ENCODE data around the gene GABRP. TPM values are rescaled to one million over a fixed set of nuclear protein-coding genes. Genes with fewer than 3 reads are reported as not detected.

The GABRP gene, protein sequence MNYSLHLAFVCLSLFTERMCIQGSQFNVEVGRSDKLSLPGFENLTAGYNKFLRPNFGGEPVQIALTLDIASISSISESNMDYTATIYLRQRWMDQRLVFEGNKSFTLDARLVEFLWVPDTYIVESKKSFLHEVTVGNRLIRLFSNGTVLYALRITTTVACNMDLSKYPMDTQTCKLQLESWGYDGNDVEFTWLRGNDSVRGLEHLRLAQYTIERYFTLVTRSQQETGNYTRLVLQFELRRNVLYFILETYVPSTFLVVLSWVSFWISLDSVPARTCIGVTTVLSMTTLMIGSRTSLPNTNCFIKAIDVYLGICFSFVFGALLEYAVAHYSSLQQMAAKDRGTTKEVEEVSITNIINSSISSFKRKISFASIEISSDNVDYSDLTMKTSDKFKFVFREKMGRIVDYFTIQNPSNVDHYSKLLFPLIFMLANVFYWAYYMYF
- not detected for total RNA-seq

DNA sequence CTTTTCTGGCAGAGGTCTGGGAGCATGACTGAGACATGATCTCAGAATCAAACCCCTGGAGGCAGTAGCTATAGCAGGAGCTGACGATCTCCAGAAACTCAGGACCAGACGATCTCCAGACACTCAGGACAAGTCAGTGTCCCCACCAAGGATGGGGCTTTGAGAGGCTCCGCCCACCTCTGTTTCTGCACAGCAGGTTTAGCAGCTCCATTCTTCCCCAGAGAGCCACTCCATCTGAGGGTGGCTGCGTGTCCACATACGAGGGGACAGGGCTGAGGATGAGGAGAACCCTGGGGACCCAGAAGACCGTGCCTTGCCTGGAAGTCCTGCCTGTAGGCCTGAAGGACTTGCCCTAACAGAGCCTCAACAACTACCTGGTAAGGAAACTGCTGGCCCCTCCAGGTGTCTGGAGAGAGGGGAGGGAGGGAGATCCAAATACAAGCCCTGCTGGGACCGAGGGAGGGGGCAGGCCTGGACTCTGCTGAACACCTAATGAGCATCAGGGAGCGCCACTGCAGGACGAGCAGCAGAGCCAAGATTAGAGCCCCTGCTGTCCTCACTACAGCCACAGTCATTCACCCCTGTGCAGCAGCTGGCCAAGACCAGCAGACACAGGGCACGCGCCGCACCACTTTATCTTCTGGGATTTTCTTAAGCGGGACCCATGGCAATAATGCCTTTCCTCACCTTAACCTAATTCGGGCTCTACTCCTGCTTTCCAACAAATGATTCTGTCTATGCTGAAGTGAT lies at the start of gene GABRP:
Gene GABRP, plus strand, starts transcription at position 228 of the 750 bp plus-strand sequence. CDS start 4,891 bp downstream, outside the sequence.
- no peak within 1 kb of the TSS for H3K4me3 Mint-ChIP-seq
- no peaks in the 10 kb centered on the region for H3K4me1 Mint-ChIP-seq (ENCODE audit: low read depth)
- H3K9me3 Mint-ChIP-seq, result no peaks in the 10 kb centered on the region
- H3K27me3 Mint-ChIP-seq (ENCODE audit: low read depth), result no peaks in the 10 kb centered on the region
- ATAC-seq (no peak), DNase-seq (no peak)
- H3K36me3 Mint-ChIP-seq (ENCODE audit: insufficient read depth), result no peaks in the 10 kb centered on the region

DNA sequence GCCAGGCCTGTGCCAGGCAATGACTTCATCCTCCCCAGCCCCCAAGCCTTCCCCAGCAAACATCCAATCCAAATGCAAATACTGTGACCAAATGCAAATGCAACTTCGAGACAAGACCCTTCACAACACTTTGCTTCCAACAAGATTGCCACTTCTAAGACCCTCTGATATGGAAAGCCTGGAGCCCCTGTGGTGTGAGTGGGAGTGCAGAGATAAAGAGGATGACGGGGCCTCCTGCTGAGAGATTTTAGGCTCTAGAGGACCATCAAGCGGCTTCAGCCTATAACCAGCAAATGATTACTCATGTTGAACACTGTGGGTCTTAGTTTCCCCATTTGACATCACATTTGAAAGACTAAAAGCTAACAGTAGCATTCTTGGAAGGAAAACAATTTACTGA lies 46.6 kb upstream of the GABRP start:
- Mint-ChIP-seq H3K4me3 (no peak overlapping the region), H3K27me3 (ENCODE audit: low read depth) (peaks cover under 1% of the 10 kb centered on the region), H3K36me3 (ENCODE audit: insufficient read depth) (no peaks in the 10 kb centered on the region), H3K4me1 (ENCODE audit: low read depth) (no peaks in the 10 kb centered on the region), H3K9me3 (peaks cover 7% of the 10 kb centered on the region)
- DNase-seq (no peak), ATAC-seq (no peak)

DNA sequence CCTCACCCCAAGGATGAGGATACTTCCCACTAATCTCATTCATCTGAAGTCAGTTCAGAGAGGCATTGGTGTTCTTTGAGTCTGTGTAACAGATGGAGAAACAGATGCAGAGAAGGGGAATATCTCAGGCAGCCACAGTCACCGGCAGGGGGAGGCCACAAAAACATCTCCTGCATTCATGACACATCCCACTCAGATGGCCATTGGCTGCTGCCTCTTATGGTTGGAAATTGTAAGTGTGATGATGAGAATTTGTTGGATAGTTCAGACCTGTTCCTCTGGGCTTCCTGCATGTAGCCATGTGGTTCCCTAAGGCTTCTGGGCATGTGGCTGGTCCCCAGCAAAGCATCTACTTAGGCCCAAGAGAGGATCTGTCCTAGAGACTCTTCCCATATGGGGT lies 45.9 kb upstream of the GABRP start:
- Mint-ChIP-seq H3K4me1 (ENCODE audit: low read depth) (no peaks in the 10 kb centered on the region), H3K9me3 (peaks cover 7% of the 10 kb centered on the region), H3K4me3 (no peak overlapping the region), H3K27me3 (ENCODE audit: low read depth) (peaks cover 2% of the 10 kb centered on the region), H3K36me3 (ENCODE audit: insufficient read depth) (no peaks in the 10 kb centered on the region)
- DNase-seq (no peak), ATAC-seq (no peak)

DNA sequence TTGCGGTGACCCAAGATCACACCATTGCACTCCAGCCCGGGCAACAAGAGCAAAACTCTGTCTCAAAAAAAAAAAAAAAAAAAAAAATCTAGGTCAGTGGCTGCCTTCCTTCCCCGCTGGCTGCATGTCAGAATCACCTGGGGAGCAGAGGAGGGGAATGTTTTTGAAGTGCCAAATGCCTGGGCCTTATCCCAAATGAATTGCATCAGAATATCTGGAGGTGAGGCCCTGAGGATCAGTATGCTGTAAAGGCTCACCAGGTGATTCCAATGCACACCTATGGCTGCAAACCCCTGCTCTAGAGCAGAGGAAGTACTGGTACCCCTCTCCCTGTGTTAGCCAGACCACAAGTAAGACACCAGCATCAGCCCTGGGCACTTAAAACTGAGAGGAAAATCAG lies 44.7 kb upstream of the GABRP start:
- H3K9me3 Mint-ChIP-seq, result peaks cover 7% of the 10 kb centered on the region
- DNase-seq, result no peak
- H3K4me1 Mint-ChIP-seq (ENCODE audit: low read depth), result no peaks in the 10 kb centered on the region
- no peak overlapping the region for H3K4me3 Mint-ChIP-seq
- H3K27me3 Mint-ChIP-seq (ENCODE audit: low read depth), result peaks cover 11% of the 10 kb centered on the region
- no peak for ATAC-seq
- no peaks in the 10 kb centered on the region for H3K36me3 Mint-ChIP-seq (ENCODE audit: insufficient read depth)

DNA sequence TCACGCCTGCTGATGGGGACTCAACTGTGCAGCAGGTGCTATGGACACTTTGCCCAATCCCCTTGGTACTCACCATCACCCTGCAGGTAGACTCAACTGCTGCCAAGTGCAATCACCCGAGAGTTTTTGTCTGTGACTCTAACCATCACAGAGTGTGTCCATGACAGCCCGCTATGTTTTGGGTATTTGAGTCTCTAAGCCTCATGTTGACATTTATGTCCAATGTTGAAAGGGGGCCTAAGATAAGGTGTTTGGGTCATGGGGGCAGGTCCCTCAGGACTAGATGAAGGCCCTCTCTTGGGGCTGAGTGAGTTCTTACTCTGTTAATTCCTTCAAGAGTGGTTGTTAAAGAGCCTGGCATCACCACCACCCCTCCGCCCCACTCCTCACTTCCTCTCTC lies 44.1 kb upstream of the GABRP start:
- ATAC-seq (no peak), DNase-seq (no peak)
- Mint-ChIP-seq H3K36me3 (ENCODE audit: insufficient read depth) (no peaks in the 10 kb centered on the region), H3K4me3 (no peak overlapping the region), H3K4me1 (ENCODE audit: low read depth) (peaks cover 2% of the 10 kb centered on the region), H3K27me3 (ENCODE audit: low read depth) (peaks cover 16% of the 10 kb centered on the region), H3K9me3 (peaks cover 7% of the 10 kb centered on the region)

DNA sequence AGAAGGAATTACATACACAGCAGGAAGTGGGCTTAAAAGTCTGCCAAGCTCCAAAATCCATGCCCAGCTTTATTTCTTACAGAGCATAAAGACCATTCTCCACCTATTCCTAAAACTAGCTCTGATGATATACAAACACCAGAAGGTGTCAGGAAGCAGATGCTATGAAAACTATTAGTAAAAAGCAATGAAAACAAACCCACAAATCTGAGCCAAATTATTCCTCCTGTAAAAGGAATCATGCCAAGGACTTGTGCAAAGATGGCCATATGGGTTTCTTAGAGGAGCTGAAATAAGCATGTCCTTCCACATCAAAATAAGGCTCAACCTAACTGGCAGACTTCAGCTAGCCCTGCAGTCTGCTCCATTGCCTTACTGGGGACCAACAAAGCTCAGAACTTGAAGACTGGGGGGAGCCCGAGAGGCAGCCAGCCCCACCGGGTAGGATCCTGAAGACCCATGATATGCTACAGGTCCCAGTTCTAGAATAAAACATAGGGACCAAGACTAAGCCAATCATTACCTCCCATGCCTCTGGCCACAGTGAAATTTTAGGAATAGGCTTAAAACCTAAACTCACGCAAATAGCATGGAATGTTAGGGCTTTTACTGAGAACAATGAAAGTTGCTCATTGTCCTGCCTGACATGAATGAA lies 42.8 kb upstream of the GABRP start:
- H3K4me1 Mint-ChIP-seq (ENCODE audit: low read depth), result peaks cover 2% of the 10 kb centered on the region
- no peak for ATAC-seq

DNA sequence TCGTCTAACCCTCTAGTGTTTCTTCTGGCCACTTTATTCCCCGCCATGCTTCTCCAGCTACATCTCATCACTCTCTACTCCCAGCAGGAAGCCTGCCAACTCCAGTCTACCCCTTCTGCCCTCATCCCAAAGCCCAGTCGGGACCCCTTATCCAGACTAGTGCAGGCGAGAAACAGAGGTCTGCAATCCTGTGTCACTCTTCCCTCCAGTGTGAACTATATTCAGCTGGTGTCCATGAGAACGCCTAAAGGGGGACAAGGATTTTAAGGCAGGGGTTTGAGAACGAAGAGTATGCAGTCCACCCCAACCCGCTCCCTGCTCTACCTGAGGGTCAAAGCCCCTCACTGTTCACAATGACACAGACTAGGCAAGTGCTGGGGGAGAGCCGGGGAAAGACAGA lies 41.7 kb upstream of the GABRP start:
- Mint-ChIP-seq H3K9me3 (no peaks in the 10 kb centered on the region), H3K36me3 (ENCODE audit: insufficient read depth) (no peaks in the 10 kb centered on the region), H3K27me3 (ENCODE audit: low read depth) (peaks cover 21% of the 10 kb centered on the region), H3K4me3 (no peak overlapping the region), H3K4me1 (ENCODE audit: low read depth) (peaks cover 2% of the 10 kb centered on the region)
- ATAC-seq, result no peak
- DNase-seq, result no peak

More for the DNA sequence above, 42.8 kb upstream of the GABRP start:
- Mint-ChIP-seq H3K4me3 (no peak overlapping the region), H3K27me3 (ENCODE audit: low read depth) (peaks cover 20% of the 10 kb centered on the region), H3K36me3 (ENCODE audit: insufficient read depth) (no peaks in the 10 kb centered on the region), H3K9me3 (peaks cover 4% of the 10 kb centered on the region)
- DNase-seq, result no peak

DNA sequence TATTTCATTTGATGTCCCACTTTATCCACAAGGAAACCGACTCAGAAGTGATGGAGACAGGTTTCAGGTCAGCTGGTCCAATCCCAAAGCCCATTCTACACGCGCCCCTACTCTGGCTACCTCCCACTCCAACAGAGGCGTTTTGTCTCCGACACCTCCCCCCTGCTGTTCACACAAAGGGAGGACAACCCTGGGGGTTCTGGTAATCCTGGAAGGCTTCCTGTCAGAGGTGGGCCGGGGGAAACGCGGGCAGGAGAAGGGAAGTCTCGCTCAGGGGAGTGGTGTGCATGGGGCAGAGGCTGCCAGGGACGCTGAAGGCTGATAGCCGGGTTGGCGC lies 39.7 kb upstream of the GABRP start:
- H3K4me1 Mint-ChIP-seq (ENCODE audit: low read depth), result peaks cover 2% of the 10 kb centered on the region
- no peak overlapping the region for H3K4me3 Mint-ChIP-seq
- no peaks in the 10 kb centered on the region for H3K36me3 Mint-ChIP-seq (ENCODE audit: insufficient read depth)
- DNase-seq, result no peak
- peaks cover 34% of the 10 kb centered on the region for H3K27me3 Mint-ChIP-seq (ENCODE audit: low read depth)
- ATAC-seq, result no peak
- H3K9me3 Mint-ChIP-seq, result no peaks in the 10 kb centered on the region

DNA sequence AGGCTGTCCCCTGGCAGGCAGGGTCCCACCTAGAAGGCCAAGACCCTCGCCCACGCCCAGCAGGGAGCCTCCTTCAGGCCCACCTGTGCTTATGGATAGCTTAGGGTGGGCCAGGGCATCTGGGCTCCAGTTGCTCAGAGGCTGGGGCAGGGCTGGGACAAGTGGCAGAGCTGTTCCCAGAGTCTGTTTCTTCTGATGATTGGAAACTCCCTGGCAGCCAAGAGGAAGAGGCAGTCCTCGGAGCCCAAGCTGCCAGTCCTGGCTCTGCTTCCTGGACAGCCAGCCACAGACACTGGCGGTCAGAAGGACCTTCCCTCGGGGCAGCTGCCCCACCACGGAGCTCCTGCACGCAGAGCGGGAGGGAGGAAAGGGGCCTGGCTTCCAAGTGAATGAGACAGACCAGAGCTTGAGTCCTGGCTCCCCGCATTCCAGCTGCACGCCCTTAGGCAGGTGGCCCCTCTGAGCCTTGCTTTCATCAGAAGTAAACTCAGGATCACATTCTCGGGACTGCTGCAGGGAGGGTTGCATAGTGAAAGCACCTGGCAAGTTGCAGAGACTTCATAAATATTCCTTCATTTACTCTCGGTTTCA lies 37.9 kb upstream of the GABRP start:
- ATAC-seq, result no peak

DNA sequence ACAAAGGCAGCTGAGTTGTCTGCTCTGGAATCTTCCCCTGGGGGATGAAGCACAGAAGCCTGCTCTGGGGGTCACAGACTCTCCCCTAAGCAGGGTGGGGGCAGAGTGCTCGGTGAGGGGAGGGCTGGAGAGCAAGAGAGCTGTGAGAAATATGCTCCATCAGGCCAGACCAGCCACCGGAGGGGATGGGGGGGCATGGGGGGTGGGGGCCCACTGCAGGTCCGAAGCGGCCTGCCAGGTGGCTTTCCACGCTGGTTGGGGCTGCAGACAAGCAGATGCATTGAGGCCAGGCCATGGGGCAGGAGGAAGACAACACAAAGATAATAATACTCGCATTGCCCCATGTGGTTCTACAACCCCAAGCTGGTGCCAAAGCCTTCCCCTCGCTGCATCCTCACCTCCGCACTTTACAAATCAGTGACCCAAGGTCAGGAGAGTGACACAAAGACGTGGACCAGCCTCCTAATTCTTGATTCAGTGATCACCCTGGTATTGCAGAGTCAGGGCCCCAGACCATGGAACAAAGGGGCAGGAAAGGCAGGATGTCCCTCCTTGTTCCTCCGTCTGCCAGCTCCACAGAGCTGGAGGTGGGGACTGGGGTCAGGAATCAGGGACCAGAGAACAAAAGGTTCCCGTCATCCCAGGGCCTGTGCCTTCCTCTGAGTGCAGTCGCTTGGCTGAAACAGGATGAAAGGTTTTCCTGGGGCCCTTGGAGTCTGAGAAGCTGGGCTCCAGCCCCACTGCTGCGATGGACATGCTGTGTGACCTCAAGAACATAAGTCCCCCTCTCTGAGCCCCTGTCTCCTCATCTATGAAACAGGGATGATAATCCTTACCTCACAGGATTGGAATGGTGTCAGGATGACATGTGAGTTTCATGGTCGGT lies 37.2 kb upstream of the GABRP start:
- H3K27me3 Mint-ChIP-seq (ENCODE audit: low read depth), result peaks cover 42% of the 10 kb centered on the region
- H3K9me3 Mint-ChIP-seq, result no peaks in the 10 kb centered on the region
- no peak overlapping the region for H3K4me3 Mint-ChIP-seq
- peaks cover 2% of the 10 kb centered on the region for H3K4me1 Mint-ChIP-seq (ENCODE audit: low read depth)
- no peaks in the 10 kb centered on the region for H3K36me3 Mint-ChIP-seq (ENCODE audit: insufficient read depth)
- DNase-seq (no peak), ATAC-seq (no peak)

More for the DNA sequence above, 37.9 kb upstream of the GABRP start:
- Mint-ChIP-seq H3K36me3 (ENCODE audit: insufficient read depth) (no peaks in the 10 kb centered on the region), H3K4me1 (ENCODE audit: low read depth) (peaks cover 2% of the 10 kb centered on the region), H3K9me3 (no peaks in the 10 kb centered on the region), H3K27me3 (ENCODE audit: low read depth) (peaks cover 42% of the 10 kb centered on the region), H3K4me3 (no peak overlapping the region)
- DNase-seq, result no peak

DNA sequence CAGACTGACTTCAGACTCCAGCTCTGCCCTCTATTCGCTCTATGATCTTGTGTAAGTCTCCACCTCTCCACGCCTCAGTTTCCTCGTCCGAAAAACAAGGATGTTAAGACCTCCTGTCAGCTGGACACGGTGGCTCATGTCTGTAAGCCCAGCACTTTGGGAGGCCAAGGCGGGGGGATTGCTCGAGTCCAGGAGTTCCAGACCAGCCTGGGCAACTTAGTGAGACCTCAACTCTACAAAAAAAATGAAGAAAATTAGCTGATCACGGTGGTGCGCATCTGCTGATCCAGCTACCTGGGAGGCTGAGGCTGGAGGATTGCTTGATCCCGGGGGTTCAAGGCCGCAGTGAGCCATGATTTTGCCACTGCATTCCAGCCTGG lies 36.6 kb upstream of the GABRP start:
- no peak for ATAC-seq
- H3K27me3 Mint-ChIP-seq (ENCODE audit: low read depth), result peaks cover 41% of the 10 kb centered on the region
- no peaks in the 10 kb centered on the region for H3K9me3 Mint-ChIP-seq
- peaks cover 2% of the 10 kb centered on the region for H3K4me1 Mint-ChIP-seq (ENCODE audit: low read depth)
- no peak for DNase-seq
- no peak overlapping the region for H3K4me3 Mint-ChIP-seq
- no peaks in the 10 kb centered on the region for H3K36me3 Mint-ChIP-seq (ENCODE audit: insufficient read depth)

DNA sequence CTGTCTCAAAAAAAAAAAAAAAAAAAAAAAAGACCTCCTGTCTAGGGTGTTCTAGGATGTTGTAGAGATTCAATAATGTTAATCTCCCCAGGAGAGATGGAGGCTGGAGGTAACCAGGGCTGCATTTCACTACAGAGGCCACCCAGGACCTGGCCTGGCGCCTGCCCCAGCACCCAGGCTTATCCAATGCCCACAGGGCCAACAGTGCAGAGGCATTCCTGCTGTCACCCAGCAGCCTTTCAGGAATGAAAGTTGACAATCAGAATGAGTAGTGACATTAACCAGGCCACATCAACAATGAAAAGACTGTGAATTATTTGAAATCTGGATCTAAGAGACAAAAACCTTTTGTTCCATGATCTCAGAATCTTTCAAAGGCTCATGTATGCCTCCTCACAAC lies 36.2 kb upstream of the GABRP start:
- Mint-ChIP-seq H3K4me1 (ENCODE audit: low read depth) (peaks cover 2% of the 10 kb centered on the region), H3K27me3 (ENCODE audit: low read depth) (peaks cover 40% of the 10 kb centered on the region), H3K9me3 (no peaks in the 10 kb centered on the region), H3K4me3 (no peak overlapping the region), H3K36me3 (ENCODE audit: insufficient read depth) (no peaks in the 10 kb centered on the region)
- ATAC-seq (no peak), DNase-seq (no peak)

DNA sequence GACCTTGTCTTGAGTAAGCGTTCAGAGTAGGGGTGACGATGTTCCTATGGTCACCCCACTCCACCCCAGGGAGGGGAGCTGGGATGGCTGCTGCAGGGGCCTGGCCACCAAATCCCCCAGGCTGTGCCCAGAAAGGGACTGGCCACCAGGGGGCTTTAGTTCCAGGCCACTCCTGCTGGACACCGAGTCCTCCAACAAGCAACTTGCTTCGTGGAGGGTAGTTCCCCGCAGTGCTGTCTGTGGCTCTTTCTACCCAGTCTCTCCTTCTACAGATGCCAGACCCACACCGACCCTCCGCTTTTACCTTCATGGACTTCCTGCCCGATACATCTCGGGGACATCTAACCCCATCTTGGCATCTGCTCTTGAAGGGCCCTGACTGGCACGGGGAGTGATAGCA lies 35.7 kb upstream of the GABRP start:
- Mint-ChIP-seq H3K36me3 (ENCODE audit: insufficient read depth) (no peaks in the 10 kb centered on the region), H3K4me1 (ENCODE audit: low read depth) (peaks cover 2% of the 10 kb centered on the region), H3K9me3 (no peaks in the 10 kb centered on the region), H3K27me3 (ENCODE audit: low read depth) (peaks cover 42% of the 10 kb centered on the region), H3K4me3 (no peak overlapping the region)
- no peak for DNase-seq
- no peak for ATAC-seq

All from activated T-cell treated with anti-CD3 and anti-CD28 coated beads, Interleukin-2, amount 50 U/mL, for 4 hours (primary cell).